Melanocyte of skin (primary cell): ENCODE results near the gene DNTTIP2. TPM values are rescaled to one million over a fixed set of nuclear protein-coding genes. Genes with fewer than 3 reads are reported as not detected.

ENCODE experiments used
- small RNA-seq, 2 donors: library from RNA; depleted of rRNA; stranded (forward); fragments of <200 nt; gene quantifications; one replicate each; pipeline ENCODE3, GENCODE V24; 2012
- total RNA-seq, 2 donors: library from RNA; depleted of rRNA; stranded (reverse); fragments of >200 nt; gene quantifications; 2 replicates each; pipeline ENCODE4 v1.2.3, GENCODE V29; 2012

Gene DNTTIP2, protein sequence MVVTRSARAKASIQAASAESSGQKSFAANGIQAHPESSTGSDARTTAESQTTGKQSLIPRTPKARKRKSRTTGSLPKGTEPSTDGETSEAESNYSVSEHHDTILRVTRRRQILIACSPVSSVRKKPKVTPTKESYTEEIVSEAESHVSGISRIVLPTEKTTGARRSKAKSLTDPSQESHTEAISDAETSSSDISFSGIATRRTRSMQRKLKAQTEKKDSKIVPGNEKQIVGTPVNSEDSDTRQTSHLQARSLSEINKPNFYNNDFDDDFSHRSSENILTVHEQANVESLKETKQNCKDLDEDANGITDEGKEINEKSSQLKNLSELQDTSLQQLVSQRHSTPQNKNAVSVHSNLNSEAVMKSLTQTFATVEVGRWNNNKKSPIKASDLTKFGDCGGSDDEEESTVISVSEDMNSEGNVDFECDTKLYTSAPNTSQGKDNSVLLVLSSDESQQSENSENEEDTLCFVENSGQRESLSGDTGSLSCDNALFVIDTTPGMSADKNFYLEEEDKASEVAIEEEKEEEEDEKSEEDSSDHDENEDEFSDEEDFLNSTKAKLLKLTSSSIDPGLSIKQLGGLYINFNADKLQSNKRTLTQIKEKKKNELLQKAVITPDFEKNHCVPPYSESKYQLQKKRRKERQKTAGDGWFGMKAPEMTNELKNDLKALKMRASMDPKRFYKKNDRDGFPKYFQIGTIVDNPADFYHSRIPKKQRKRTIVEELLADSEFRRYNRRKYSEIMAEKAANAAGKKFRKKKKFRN
- 10 to 100 TPM; 19.6 to 25.6 TPM for total RNA-seq

DNA sequence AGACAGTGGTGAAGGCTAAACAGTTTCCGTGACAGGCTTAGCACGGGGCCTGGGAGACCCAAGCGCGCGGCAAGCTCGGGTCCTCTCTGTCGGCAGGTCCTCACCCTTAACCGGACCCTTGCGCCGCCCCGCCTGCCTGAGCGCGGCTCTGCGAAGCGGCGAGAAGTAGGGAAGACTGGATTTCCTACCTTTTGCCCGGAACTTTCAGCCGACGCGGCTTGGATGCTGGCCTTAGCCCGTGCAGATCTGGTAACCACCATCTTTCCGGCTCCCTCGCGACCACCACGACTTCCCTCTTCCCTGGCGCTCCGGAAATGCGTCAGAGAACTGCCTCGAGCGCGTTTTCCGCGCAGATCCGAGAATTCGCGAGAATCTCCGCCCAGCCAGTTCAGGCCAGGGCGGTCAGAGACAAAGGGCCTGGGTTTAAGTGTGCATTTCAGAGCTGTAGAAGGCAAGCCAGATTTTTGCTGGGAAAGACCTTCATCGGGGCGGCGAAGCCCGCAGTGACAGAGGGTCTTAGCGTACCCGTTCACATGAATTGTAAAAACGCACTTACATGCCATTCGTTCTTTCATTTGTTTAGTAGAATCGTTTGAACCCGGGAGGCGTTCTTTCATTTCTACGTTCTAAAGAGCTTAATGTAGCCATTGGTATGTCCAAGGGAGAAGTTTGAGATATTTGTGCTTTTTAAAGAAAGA lies at the start of gene DNTTIP2:
DNTTIP2 (minus strand) TSS at position 318 of the 698 bp plus-strand sequence; CDS start at position 260, 58 bp downstream.

DNA sequence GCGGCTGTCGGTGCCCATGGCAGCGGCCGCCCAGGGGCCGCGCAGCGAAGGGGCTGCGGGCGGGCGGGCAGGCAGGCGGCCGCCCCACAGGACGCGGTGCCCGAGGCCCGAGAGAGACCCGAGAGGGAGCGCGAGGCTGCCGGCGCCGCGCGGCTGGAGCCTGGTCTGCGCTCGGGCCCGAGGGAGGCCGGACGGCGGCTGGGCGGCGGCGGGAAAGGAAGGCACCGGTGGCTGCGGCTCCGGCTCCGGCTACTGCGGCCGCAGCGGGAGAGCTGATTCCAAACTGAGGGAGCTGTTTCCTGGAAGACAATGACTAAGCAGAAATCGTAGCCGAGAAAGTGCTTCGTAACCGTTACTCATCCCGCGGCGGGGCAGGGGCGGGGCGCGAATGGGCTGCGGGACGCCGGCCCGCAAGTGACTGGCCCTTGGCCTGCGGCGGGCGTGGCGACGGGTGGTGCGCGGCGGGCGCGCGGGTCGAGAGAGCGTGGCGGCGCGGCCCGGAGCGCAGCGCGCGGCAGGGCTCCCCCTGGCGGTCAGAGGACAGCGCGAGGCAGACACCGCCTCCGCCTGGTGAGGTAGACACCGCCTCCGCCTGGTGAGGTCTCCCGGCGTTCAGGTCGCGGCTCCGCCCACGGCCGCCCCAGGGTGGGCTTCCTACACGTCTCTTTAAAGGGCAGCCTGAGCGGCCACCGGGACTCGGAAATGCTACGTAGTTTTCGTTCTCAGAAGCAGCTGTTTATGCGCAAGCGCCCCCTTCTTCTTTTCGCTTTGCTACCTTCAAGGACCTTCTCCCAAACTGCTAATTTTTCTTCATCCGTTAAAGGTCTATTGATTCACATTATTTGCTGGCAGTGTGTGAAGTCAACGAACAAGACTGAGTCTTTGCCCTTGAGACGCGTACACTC lies 30.4 kb upstream of the DNTTIP2 start, which contains the start of gene GCLM:
GCLM (minus strand) TSS at position 285 of the 905 bp plus-strand sequence; CDS start at position 18, 267 bp downstream.

Small RNA genes lying within 50 kb of the gene (small RNA-seq; reads per million reads assigned to genes)
- gene AL117351.2 (0 reads per million in 2 donors), gene MIR760 (0 to 0.17 reads per million in 2 donors)

Other genes with a start within 250 kb of the DNTTIP2 start
- 10 to 100 TPM; 31.3 to 41.3 TPM for gene BCAR3, start 197.4 kb downstream of the DNTTIP2 start, total RNA-seq
- 10 to 100 TPM; 11.0 to 23.6 TPM for gene GCLM, start 30.2 kb upstream of the DNTTIP2 start, total RNA-seq
- gene ABCA4, start 241.9 kb upstream of the DNTTIP2 start, total RNA-seq = not detected